ENCODE results near the gene MYH9. TPM values are rescaled to one million over a fixed set of nuclear protein-coding genes. Genes with fewer than 3 reads are reported as not detected.
A peak's percentile ranks its signal among the peaks of the same experiment; 100 is the strongest.

MYH9 gene
- total RNA-seq, 1 donor from 2014 or later: 633 TPM

DNA sequence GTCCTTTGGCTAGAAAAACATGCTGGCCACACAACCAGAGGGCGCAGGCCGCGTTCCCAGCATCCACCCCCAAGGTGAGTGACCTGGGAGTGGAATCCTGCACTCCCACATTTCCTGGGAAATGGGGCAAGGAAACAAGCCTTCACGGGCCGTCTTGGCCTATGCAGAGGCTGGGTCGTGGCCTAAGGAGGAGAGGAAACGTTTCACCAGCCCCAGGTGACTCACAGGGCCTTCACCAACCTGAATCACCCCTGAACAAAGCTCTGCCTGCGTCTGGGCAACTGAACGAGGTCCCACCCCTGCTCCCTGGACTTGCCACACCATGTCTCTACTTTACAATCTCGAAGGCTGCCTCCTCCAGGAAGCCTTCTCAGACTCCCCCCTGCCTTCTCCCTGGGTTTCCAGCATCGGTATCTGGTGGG is 13.2 kb downstream of the MYH9 start:
- Mint-ChIP-seq H3K9me3 (no peaks in the 10 kb centered on the region), H3K4me1 (peaks cover 87% of the 10 kb centered on the region), H3K27ac (peak overlapping the region; percentile 78), H3K4me3 (peak overlapping the region; percentile 67), H3K27me3 (no peaks in the 10 kb centered on the region), H3K36me3 (ENCODE audit: low read depth) (peaks cover 60% of the 10 kb centered on the region)
- intact Hi-C loops (cut with micrococcal nuclease): no loop called here
- peak; percentile 73 for DNase-seq

GRCh38 chr22:36373258-36373579 is 14.5 kb downstream of the MYH9 start:
- peak; percentile 64 for DNase-seq
- peaks cover 52% of the 10 kb centered on the region for H3K36me3 Mint-ChIP-seq (ENCODE audit: low read depth)
- H3K4me3 Mint-ChIP-seq: peak overlapping the region; percentile 74

DNA sequence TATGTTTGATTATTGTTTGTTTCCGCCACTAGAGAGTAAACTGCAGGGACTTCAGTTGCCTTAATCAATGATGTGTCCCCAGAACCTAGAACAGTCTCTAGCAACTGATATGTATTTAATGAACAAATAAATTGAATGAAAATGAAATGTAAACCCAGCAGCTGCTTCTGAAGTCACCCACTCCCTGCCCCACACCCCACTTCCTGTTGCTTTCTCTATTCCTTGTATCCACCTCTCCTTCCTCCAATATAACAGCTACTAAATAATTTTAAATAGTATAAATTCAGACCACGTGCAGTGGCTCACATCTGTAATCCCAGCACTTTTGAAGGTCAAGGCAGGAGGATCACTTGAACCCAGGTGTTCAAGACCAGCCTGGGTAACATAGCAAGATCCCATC is 15.8 kb downstream of the MYH9 start:
- Mint-ChIP-seq H3K4me3 (peak overlapping the region; percentile 83), H3K27me3 (no peaks in the 10 kb centered on the region), H3K36me3 (ENCODE audit: low read depth) (peaks cover 44% of the 10 kb centered on the region), H3K27ac (peak overlapping the region; percentile 95), H3K4me1 (peaks cover 84% of the 10 kb centered on the region), H3K9me3 (no peaks in the 10 kb centered on the region)
- no peak for DNase-seq
- intact Hi-C loops (cut with micrococcal nuclease): no loop called here

More at GRCh38 chr22:36373258-36373579, 14.5 kb downstream of the MYH9 start:
- Mint-ChIP-seq H3K27me3 (no peaks in the 10 kb centered on the region), H3K27ac (peak overlapping the region; percentile 95), H3K4me1 (peaks cover 86% of the 10 kb centered on the region), H3K9me3 (no peaks in the 10 kb centered on the region)
- intact Hi-C loops (cut with micrococcal nuclease): no loop called here

DNA sequence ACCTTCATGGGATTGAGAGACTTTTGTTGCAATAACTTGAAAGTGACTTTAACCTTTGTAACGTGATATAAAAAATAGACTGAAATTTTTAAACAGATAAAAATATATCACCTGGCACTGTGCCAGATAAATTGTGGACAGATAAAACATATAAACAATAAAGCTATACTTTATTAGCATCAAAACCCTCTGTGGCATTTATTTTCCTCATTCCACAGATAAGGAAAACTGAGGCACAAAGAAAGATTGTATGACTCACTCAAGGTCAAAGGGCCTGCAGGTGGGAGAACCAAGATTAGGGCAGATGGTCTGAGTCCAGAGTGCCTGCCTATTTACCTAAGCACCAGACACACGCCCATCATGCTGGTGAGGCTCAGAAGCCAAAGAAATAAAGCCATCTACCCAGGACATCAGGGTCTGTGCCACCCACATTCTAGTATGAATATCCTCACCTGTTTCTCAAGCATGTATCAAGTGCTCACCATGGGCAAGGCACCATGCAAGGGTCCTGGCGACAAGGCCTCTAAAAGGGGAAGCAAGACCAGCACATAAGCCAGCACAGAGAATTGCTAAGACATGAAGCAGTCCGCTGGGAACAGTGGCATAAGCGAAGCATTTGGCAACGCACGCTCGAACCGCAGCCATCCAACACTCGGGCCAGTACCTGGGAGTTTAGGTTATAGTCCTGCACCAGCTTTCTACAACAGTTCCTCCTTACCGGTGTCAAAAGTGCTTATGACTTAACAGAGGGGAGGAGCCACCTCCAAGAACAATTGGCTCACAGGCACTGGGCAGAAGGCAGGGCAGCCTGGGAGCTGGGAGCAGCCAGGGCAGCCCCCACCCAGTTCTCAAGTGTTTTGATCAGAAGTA is 17.6 kb downstream of the MYH9 start:
- peak overlapping the region; percentile 83 for H3K4me3 Mint-ChIP-seq
- no peaks in the 10 kb centered on the region for H3K9me3 Mint-ChIP-seq
- H3K36me3 Mint-ChIP-seq (ENCODE audit: low read depth): peaks cover 39% of the 10 kb centered on the region
- intact Hi-C loops (cut with micrococcal nuclease): no loop called here
- no peaks in the 10 kb centered on the region for H3K27me3 Mint-ChIP-seq
- peaks cover 86% of the 10 kb centered on the region for H3K4me1 Mint-ChIP-seq
- DNase-seq: peak; percentile 73
- peak overlapping the region; percentile 95 for H3K27ac Mint-ChIP-seq

DNA sequence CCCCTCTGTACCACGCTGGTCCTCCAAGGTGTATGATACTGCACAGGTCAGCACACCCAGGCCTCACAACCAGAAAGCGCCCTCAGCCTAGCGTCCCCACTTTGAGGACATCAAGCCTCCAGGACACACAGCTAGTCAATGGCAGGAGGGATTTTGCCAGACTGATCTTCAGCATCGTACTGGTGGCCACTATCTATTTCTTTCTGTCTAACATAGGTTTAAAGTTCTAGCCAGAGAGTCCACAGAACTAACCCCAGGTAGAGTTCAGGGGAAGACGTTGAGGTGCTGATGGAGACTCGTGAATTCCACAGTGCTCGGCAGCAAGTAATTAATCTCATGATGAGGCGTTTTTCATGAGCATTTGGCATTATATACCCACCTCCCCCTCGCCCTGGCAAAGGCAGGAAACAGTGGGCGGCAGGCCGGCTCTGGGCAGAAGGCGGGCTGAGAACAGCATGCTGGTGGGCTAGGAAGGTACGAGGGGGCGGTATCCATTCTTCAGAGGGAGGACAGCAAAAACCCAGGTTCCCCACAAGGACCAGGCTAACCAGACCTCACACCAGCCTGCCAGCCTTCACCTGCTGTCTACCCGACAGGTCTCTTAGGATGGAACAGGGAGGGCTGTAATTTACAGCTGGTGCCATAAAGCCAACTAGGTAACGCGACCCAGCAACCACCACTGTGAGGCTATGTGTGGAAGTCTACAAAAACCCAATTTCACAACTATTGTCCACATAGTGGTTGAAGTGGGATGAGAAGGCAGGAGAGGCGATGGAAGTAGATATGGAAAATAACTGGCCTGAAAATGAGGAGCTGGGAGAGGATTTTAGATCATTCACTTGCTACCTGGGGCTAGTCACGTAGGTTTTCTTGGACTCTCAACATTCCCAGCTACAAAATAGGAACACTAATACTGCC is 18.5 kb downstream of the MYH9 start:
- Mint-ChIP-seq H3K4me3 (peak overlapping the region; percentile 65), H3K27me3 (no peaks in the 10 kb centered on the region), H3K36me3 (ENCODE audit: low read depth) (peaks cover 39% of the 10 kb centered on the region), H3K4me1 (peaks cover 87% of the 10 kb centered on the region), H3K9me3 (no peaks in the 10 kb centered on the region), H3K27ac (peak overlapping the region; percentile 86)
- intact Hi-C loops (cut with micrococcal nuclease): no loop called here
- no peak for DNase-seq

DNA sequence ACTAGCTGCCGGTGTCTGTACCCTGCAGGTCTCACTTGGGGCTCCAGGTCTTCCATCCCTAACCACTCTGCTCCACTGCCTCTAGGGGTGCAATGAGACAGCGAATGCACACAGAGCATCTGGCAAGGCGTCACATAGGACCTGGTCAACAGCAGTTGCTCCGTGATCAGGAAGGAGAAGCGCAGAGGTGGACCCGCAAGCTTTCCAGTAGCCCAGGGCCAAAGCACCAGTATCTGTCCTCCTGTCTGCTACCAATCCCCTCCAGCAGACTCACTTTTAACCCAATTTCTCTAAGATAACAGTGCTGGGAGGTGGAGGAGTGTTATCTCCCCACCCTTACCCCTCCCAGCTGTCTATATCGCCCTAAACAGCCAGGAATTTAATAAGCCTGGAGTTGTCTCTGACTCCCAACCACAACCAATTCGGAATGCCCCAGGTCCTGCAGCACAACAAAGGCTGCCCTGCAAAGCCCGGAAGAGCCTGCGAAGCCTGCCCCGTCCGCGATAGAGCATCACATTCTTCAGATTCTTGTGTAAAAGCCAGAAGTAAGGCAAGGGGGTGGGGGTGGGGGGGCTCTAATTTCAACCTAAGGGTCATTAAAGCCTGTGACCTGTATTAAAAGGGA is 19.3 kb downstream of the MYH9 start:
- peaks cover 92% of the 10 kb centered on the region for H3K4me1 Mint-ChIP-seq
- intact Hi-C loops (cut with micrococcal nuclease): no loop called here
- peak overlapping the region; percentile 65 for H3K4me3 Mint-ChIP-seq
- no peaks in the 10 kb centered on the region for H3K9me3 Mint-ChIP-seq
- peak overlapping the region; percentile 89 for H3K27ac Mint-ChIP-seq
- H3K36me3 Mint-ChIP-seq (ENCODE audit: low read depth): peaks cover 43% of the 10 kb centered on the region
- DNase-seq: peak; percentile 72
- no peaks in the 10 kb centered on the region for H3K27me3 Mint-ChIP-seq

GRCh38 chr22:36367479-36367878 is 20.3 kb downstream of the MYH9 start:
- Mint-ChIP-seq H3K4me1 (peaks cover 92% of the 10 kb centered on the region), H3K4me3 (peak overlapping the region; percentile 76), H3K9me3 (no peaks in the 10 kb centered on the region), H3K27me3 (no peaks in the 10 kb centered on the region), H3K27ac (peak overlapping the region; percentile 89), H3K36me3 (ENCODE audit: low read depth) (peaks cover 41% of the 10 kb centered on the region)
- intact Hi-C loops (cut with micrococcal nuclease): no loop called here
- DNase-seq: no peak

- Mint-ChIP-seq H3K9me3 (no peaks in the 10 kb centered on the region), H3K4me3 (peak overlapping the region; percentile 76), H3K4me1 (peaks cover 91% of the 10 kb centered on the region), H3K27ac (peak overlapping the region; percentile 89), H3K27me3 (no peaks in the 10 kb centered on the region), H3K36me3 (ENCODE audit: low read depth) (peaks cover 39% of the 10 kb centered on the region)
- intact Hi-C loops (cut with micrococcal nuclease): no loop called here
- peak; percentile 62 for DNase-seq
Observed at GRCh38 chr22:36367066-36367465, 20.7 kb downstream of the MYH9 start.

DNA sequence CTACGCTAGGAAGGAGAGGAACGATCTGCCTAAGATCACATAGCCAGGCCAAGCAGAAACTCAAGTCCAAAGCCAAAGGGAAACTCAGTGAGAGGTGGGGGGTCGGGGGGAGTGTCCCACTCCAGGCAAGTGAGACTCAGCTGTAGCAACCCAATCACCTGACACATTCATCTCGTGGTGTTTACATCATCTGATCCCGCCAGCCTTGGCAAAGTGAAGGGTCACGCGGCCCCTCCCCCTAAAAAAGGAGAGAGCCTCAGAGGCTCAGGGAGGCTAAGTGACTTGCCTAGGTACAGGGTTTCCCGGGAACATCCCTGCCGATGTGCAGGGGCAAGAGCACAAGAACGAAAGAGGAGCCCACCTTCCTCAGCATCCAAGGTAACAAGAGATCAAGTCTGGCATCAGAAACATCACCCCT is 21.5 kb downstream of the MYH9 start:
- DNase-seq: peak; percentile 72
- H3K4me1 Mint-ChIP-seq: peaks cover 88% of the 10 kb centered on the region
- intact Hi-C loops (cut with micrococcal nuclease): no loop called here

DNA sequence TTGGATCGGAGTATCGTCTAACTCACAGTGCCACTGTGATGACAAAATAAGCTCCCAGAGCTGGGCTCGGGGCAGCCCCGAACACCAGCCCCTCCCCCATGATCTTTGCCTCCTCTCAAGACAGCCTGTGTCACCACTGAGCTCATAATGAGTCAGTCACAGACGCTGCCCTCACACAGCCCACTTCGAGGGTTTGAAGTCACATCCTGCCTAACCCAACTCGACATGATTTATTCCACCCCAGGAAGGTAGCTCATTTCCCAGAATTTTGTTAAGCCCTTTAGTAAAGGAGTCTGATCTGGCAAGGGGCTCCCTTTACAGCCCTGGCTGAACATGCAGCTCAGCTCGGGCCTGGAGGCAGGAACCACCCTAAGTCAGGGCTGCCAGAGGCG is 22.8 kb downstream of the MYH9 start:
- Mint-ChIP-seq H3K27me3 (no peaks in the 10 kb centered on the region), H3K9me3 (no peaks in the 10 kb centered on the region), H3K4me1 (peaks cover 83% of the 10 kb centered on the region), H3K27ac (peak overlapping the region; percentile 89), H3K4me3 (peak overlapping the region; percentile 79), H3K36me3 (ENCODE audit: low read depth) (peaks cover 30% of the 10 kb centered on the region)
- intact Hi-C loops (cut with micrococcal nuclease): loop anchor here (1.0 kb wide), 5 partner anchors 8 to 32 kb away; no protein-coding TSS in a partner anchor
- DNase-seq: peak; percentile 95

More for the DNA sequence above, 21.5 kb downstream of the MYH9 start:
- Mint-ChIP-seq H3K36me3 (ENCODE audit: low read depth) (peaks cover 40% of the 10 kb centered on the region), H3K27ac (peak overlapping the region; percentile 89), H3K4me3 (peak overlapping the region; percentile 76), H3K9me3 (no peaks in the 10 kb centered on the region), H3K27me3 (no peaks in the 10 kb centered on the region)

DNA sequence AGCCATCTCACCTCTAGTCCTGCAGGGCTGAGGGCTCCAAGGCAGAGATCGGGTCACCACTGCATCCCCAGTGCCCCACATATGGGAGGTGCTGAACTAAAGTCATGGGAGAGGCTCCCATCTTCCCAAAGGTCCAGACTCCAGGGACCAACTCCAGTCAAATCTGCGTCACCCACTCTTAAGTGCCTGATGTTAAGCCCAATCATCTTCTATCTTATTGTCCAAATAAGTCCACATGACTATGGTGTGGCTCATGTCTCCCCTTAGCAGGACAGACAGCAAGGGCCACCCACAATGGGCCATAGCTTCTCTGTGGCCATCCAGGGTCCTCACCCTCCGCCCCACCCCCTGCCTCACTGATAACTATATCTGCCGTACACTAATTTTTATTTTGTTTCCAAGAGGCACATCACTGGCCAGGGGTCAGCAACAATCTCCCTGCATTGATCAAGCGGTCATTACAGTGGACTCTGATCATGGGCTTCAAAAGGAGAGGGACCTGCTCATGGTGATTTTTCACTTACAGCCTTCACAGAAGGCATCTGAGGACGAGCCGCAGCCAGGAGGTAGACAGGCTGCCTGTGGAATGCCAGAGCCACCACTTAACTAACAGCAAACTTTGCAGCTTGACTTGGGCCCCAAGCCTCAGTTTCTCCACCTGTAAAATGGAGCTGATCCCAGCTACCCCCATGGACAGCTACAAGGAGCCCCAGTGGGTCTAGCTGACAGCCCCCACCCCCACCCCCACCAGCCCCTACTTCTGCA is 23.3 kb downstream of the MYH9 start:
- peaks cover 82% of the 10 kb centered on the region for H3K4me1 Mint-ChIP-seq
- no peak for DNase-seq
- H3K9me3 Mint-ChIP-seq: no peaks in the 10 kb centered on the region
- intact Hi-C loops (cut with micrococcal nuclease): loop anchor here (1.0 kb wide), 5 partner anchors 7 to 31 kb away; no protein-coding TSS in a partner anchor
- H3K27me3 Mint-ChIP-seq: no peaks in the 10 kb centered on the region
- peak overlapping the region; percentile 79 for H3K4me3 Mint-ChIP-seq
- peak overlapping the region; percentile 89 for H3K27ac Mint-ChIP-seq
- peaks cover 32% of the 10 kb centered on the region for H3K36me3 Mint-ChIP-seq (ENCODE audit: low read depth)

DNA sequence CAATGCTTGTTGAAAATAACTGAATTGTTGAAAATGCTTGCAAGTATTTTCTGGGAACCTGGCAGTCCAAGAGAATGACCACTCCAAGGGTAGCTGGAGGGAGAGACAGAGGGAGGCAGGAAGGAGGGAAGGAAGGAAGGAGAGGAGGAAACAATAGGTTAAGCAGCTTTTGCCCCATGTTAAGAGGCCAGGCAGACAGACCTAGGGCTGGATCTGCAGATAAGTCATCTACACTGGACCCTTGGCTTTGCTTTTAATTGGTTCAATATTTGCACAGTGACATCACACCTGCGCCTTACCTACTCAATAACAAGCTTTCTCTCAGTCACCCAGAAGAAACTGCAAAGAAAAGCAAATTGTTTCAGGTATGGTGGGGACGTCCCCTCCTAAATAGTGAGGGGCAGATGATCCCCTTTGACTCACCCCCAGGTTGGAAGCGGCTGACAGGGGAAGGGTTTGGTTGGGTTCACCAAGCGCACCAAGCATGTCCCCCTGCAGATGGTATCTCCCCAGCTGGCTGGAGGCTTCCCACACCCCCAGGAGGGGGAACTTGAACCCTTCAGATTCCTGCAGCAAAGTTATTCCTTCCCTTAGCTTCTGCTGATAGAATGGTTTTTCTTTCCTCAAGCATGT is 24.3 kb downstream of the MYH9 start:
- H3K27ac Mint-ChIP-seq: peak overlapping the region; percentile 89
- peaks cover 83% of the 10 kb centered on the region for H3K4me1 Mint-ChIP-seq
- H3K9me3 Mint-ChIP-seq: no peaks in the 10 kb centered on the region
- peak overlapping the region; percentile 79 for H3K4me3 Mint-ChIP-seq
- intact Hi-C loops (cut with micrococcal nuclease): no loop called here
- DNase-seq: no peak
- H3K27me3 Mint-ChIP-seq: no peaks in the 10 kb centered on the region
- peaks cover 39% of the 10 kb centered on the region for H3K36me3 Mint-ChIP-seq (ENCODE audit: low read depth)

Measured in activated CD4-positive, alpha-beta T cell treated with anti-CD3 and anti-CD28 coated beads, Interleukin-2, amount 10 ng/mL, durations not matched to agents 24 days and 14 days (primary cell).